Right cardiac atrium (tissue), 5 donors: ENCODE data around the gene TRIM3. TPM values are rescaled to one million over a fixed set of nuclear protein-coding genes. Genes with fewer than 3 reads are reported as not detected.

Experiments
- ATAC-seq, 2 donors: fragments of 200-7000 bp; cut with Tn5 transposase; one replicate each; pipeline versions ENCODE4 v1.8.0 to v1.9.1; 2020; ENCODE audit warnings: moderate library complexity in 2 of 2, mild to moderate bottlenecking in 1 of 2
- DNase-seq, 3 donors: peaks; one replicate each; pipeline ENCODE4 v3.0.0-alpha.2; 2020
- H3K27ac ChIP-seq: one replicate; pipeline ENCODE4 v1.5.1; 2013; ENCODE audit warnings: mild to moderate bottlenecking, low read length, control low read depth, moderate library complexity
- H3K27me3 ChIP-seq: one replicate; pipeline ENCODE4 v1.6.1; 2013; ENCODE audit not compliant: control insufficient read depth, insufficient read depth
- H3K4me1 ChIP-seq: one replicate; pipeline ENCODE4 v1.6.1; 2013; ENCODE audit warnings: low read length; ENCODE audit not compliant: control insufficient read depth, insufficient read depth
- H3K4me3 ChIP-seq: one replicate; pipeline ENCODE4 v1.5.1; 2013; ENCODE audit warnings: low read length, control low read depth
- H3K9me3 ChIP-seq: one replicate; pipeline ENCODE4 v1.6.1; 2013; ENCODE audit warnings: low read length; ENCODE audit not compliant: control insufficient read depth
- WGBS: extraction: QIAGEN DNeasy Blood & Tissue Kit; methylation state at CpG from one replicate; pipeline ENCODE4 v1.1.7; 2013; 5-methylcytosine and 5-hydroxymethylcytosine counted together
- intact Hi-C, 4 donors: fragments of 100-400 bp; cut with DNase I; formaldehyde crosslinking; loops; one replicate each; pipeline versions ENCODE4 v1.11.0 to v1.14.0; 2022 to 2023
- polyA plus RNA-seq: library from polyadenylated mRNA; stranded (reverse); fragments of 200-250 nt; gene quantifications from one replicate; pipeline ENCODE4 v1.2.3, GENCODE V29; 2013
- total RNA-seq, 4 donors: library from RNA; stranded (reverse); fragmentation: NEBNext Ultra II Directional; extraction: Animal tissue kit (Norgen Biotek cat#: 25700); gene quantifications; one replicate each; pipeline ENCODE4 v1.2.1, GENCODE V29; 2021
- donor health status: healthy with polysubstance abuse.
- donor health status: DM: no; HTN: yes; CAD: no.
- donor health status: DM: no; HTN: no; CAD: no.
- donor health status: DM: no; HTN: yes; CAD: no; lungs with severe emphysema.
- donor health status: DM: yes; HTN: yes; CAD: no.

TRIM3 gene
- total and polyA plus RNA-seq, 5 donors, result 9.4 to 12.5 (median 11.9) TPM

GRCh38 chr11:6400431-6401345, 73.1 kb downstream of the TRIM3 start:
- ATAC-seq, result no peak
- no peak overlapping the region for H3K27ac ChIP-seq

More at GRCh38 chr11:6400431-6401345, 73.1 kb downstream of the TRIM3 start:
- intact Hi-C loops, result no loop called here
- Histone ChIP-seq H3K27me3 (no peaks in the 10 kb centered on the region), H3K9me3 (no peaks in the 10 kb centered on the region), H3K4me1 (no peaks in the 10 kb centered on the region), H3K4me3 (no peak overlapping the region)
- WGBS, result 96% methylated on average over 15 of the region's 15 CpGs
- no peak for DNase-seq

Other genes with a start within 250 kb of the TRIM3 start
- gene FHIP1B, start 239.3 kb downstream of the TRIM3 start, total RNA-seq, result 10 to 100 TPM; 14.1 to 18.8 (median 17.2) TPM
- 19.5 TPM for gene FHIP1B, start 239.3 kb downstream of the TRIM3 start, polyA plus RNA-seq
- gene CNGA4, start 234.9 kb downstream of the TRIM3 start, total RNA-seq, result under 1 TPM in 1 of 4 donors, not detected in 3; 0.19 TPM
- 0.16 TPM for gene CNGA4, start 234.9 kb downstream of the TRIM3 start, polyA plus RNA-seq
- not detected for gene CCKBR, start 214.1 kb downstream of the TRIM3 start, total RNA-seq
- gene CCKBR, start 214.1 kb downstream of the TRIM3 start, polyA plus RNA-seq, result 0.05 TPM
- 10 to 100 TPM; 40.4 to 54.2 (median 45.2) TPM for gene CAVIN3, start 153.4 kb downstream of the TRIM3 start, total RNA-seq
- gene CAVIN3, start 153.4 kb downstream of the TRIM3 start, polyA plus RNA-seq, result 72.4 TPM
- 10 to 100 TPM; 60.6 to 67.7 (median 65.0) TPM for gene SMPD1, start 83.5 kb downstream of the TRIM3 start, total RNA-seq
- 57.9 TPM for gene SMPD1, start 83.5 kb downstream of the TRIM3 start, polyA plus RNA-seq
- 10 to 100 TPM; 80.6 to 83.9 (median 82.4) TPM for gene APBB1, start 54.8 kb downstream of the TRIM3 start, total RNA-seq
- gene APBB1, start 54.8 kb downstream of the TRIM3 start, polyA plus RNA-seq, result 70.6 TPM
- gene HPX, start 33.0 kb downstream of the TRIM3 start, total RNA-seq, result 1 to 10 TPM in 1 of 4 donors, under 1 TPM in 2, not detected in 1; 0.45 to 1.0 (median 0.68) TPM
- gene HPX, start 33.0 kb downstream of the TRIM3 start, polyA plus RNA-seq, result 0.27 TPM
- gene ARFIP2, start 7.4 kb upstream of the TRIM3 start, total RNA-seq, result 10 to 100 TPM; 21.4 to 30.0 (median 23.8) TPM
- gene ARFIP2, start 7.4 kb upstream of the TRIM3 start, polyA plus RNA-seq, result 21.6 TPM
- 10 to 100 TPM; 21.5 to 28.9 (median 26.0) TPM for gene TIMM10B, start 7.6 kb upstream of the TRIM3 start, total RNA-seq
- gene TIMM10B, start 7.6 kb upstream of the TRIM3 start, polyA plus RNA-seq, result 18.8 TPM
- gene DNHD1, start 23.3 kb upstream of the TRIM3 start, total RNA-seq, result 10 to 100 TPM in 1 of 4 donors, 1 to 10 TPM in 3; 5.4 to 10.9 (median 7.0) TPM
- 5.8 TPM for gene DNHD1, start 23.3 kb upstream of the TRIM3 start, polyA plus RNA-seq
- 10 to 100 TPM; 15.8 to 21.7 (median 18.7) TPM for gene RRP8, start 129.7 kb upstream of the TRIM3 start, total RNA-seq
- gene RRP8, start 129.7 kb upstream of the TRIM3 start, polyA plus RNA-seq, result 18.2 TPM
- 100 to 1,000 TPM; 176 to 196 (median 192) TPM for gene ILK, start 129.8 kb upstream of the TRIM3 start, total RNA-seq
- 180 TPM for gene ILK, start 129.8 kb upstream of the TRIM3 start, polyA plus RNA-seq
- 100 to 1,000 TPM in 2 of 4 donors, 10 to 100 TPM in 2; 96.9 to 115 (median 99.1) TPM for gene TAF10, start 138.3 kb upstream of the TRIM3 start, total RNA-seq
- 100 TPM for gene TAF10, start 138.3 kb upstream of the TRIM3 start, polyA plus RNA-seq
- 10 to 100 TPM; 56.7 to 98.3 (median 78.2) TPM for gene TPP1, start 145.5 kb upstream of the TRIM3 start, total RNA-seq
- 52.6 TPM for gene TPP1, start 145.5 kb upstream of the TRIM3 start, polyA plus RNA-seq
- gene DCHS1, start 181.9 kb upstream of the TRIM3 start, total RNA-seq, result 10 to 100 TPM; 12.4 to 19.2 (median 14.9) TPM
- 6.4 TPM for gene DCHS1, start 181.9 kb upstream of the TRIM3 start, polyA plus RNA-seq
- gene MRPL17, start 209.4 kb upstream of the TRIM3 start, total RNA-seq, result 10 to 100 TPM; 36.7 to 45.1 (median 41.9) TPM
- gene MRPL17, start 209.4 kb upstream of the TRIM3 start, polyA plus RNA-seq, result 44.7 TPM